H9 (cell line): ENCODE results near the gene PDXDC1. TPM values are rescaled to one million over a fixed set of nuclear protein-coding genes. Genes with fewer than 3 reads are reported as not detected.
"Not testable (repeated sequence)": the region's sequence is repeated elsewhere in the genome, so short reads cannot be mapped to it uniquely, and the experiment has no call there.

Experiments used
- DNase-seq: peaks from one replicate; pipeline ENCODE4 v3.0.0-alpha.2; 2017
- H2AFZ ChIP-seq: one replicate; pipeline ENCODE4 v1.6.1; 2013; ENCODE audit warnings: mild to moderate bottlenecking, low read length, control low read depth, moderate library complexity
- H2AK5ac ChIP-seq: 2 replicates; pipeline ENCODE4 v1.6.1; 2013; ENCODE audit warnings: low read length, control low read depth, mixed read lengths; ENCODE audit not compliant: insufficient read length
- H2BK120ac ChIP-seq: one replicate; pipeline ENCODE4 v1.6.1; 2013; ENCODE audit warnings: low read depth, mild to moderate bottlenecking, low read length, control low read depth, inconsistent platforms; ENCODE audit not compliant: poor library complexity, severe bottlenecking
- H2BK12ac ChIP-seq: 2 replicates; pipeline ENCODE4 v1.6.1; 2013; ENCODE audit warnings: low read length, control low read depth, mixed read lengths, low read depth; ENCODE audit not compliant: insufficient read length
- H2BK15ac ChIP-seq: 2 replicates; pipeline ENCODE4 v1.6.1; 2013; ENCODE audit warnings: low read depth, low read length, control low read depth
- H2BK20ac ChIP-seq: one replicate; pipeline ENCODE4 v1.6.1; 2013; ENCODE audit warnings: low read depth, mild to moderate bottlenecking, low read length, control low read depth, inconsistent platforms; ENCODE audit not compliant: poor library complexity, severe bottlenecking
- H2BK5ac ChIP-seq: 2 replicates; pipeline ENCODE4 v1.6.1; 2013; ENCODE audit warnings: low read length, control low read depth, mixed read lengths; ENCODE audit not compliant: insufficient read length
- H3K14ac ChIP-seq: 2 replicates; pipeline ENCODE4 v1.6.1; 2013; ENCODE audit warnings: low read length, control low read depth; ENCODE audit not compliant: insufficient read depth
- H3K18ac ChIP-seq: 2 replicates; pipeline ENCODE4 v1.6.1; 2013; ENCODE audit warnings: low read depth, mild to moderate bottlenecking, mixed read lengths, low read length, control low read depth; ENCODE audit not compliant: insufficient read length
- H3K23ac ChIP-seq: 2 replicates; pipeline ENCODE4 v1.6.1; 2013; ENCODE audit warnings: low read length, control low read depth, mixed read lengths, low read depth; ENCODE audit not compliant: insufficient read length
- H3K23me2 ChIP-seq: 2 replicates; pipeline ENCODE4 v1.6.1; 2013; ENCODE audit warnings: low read depth, mild to moderate bottlenecking, mixed read lengths, low read length, control low read depth; ENCODE audit not compliant: insufficient read length, poor library complexity, severe bottlenecking
- H3K27ac ChIP-seq: 2 replicates; pipeline ENCODE4 v1.5.1; 2013; ENCODE audit warnings: low read length, control low read depth, mixed read lengths, low read depth; ENCODE audit not compliant: insufficient read length
- H3K27me3 ChIP-seq: 2 replicates; pipeline ENCODE4 v1.6.1; 2013; ENCODE audit warnings: low read length, control low read depth, inconsistent platforms; ENCODE audit not compliant: insufficient read depth
- H3K4ac ChIP-seq: 2 replicates; pipeline ENCODE4 v1.6.1; 2013; ENCODE audit warnings: low read depth, mild to moderate bottlenecking, control low read depth, inconsistent platforms, low read length, moderate library complexity
- H3K4me1 ChIP-seq: 2 replicates; pipeline ENCODE4 v1.6.1; 2013; ENCODE audit warnings: low read length, control low read depth, inconsistent platforms; ENCODE audit not compliant: insufficient read depth
- H3K4me2 ChIP-seq: 2 replicates; pipeline ENCODE4 v1.6.1; 2013; ENCODE audit warnings: low read length, control low read depth, mixed read lengths; ENCODE audit not compliant: insufficient read length, insufficient read depth
- H3K56ac ChIP-seq: 2 replicates; pipeline ENCODE4 v1.6.1; 2013; ENCODE audit warnings: low read depth, mild to moderate bottlenecking, mixed read lengths, low read length, control low read depth; ENCODE audit not compliant: insufficient read length
- H3K79me1 ChIP-seq: 2 replicates; pipeline ENCODE4 v1.6.1; 2013; ENCODE audit warnings: low read depth, mild to moderate bottlenecking, moderate library complexity, low read length, control low read depth, inconsistent platforms; ENCODE audit not compliant: insufficient read depth, poor library complexity, severe bottlenecking
- H3K79me2 ChIP-seq: 2 replicates; pipeline ENCODE4 v1.6.1; 2013; ENCODE audit warnings: low read length, control low read depth, inconsistent platforms; ENCODE audit not compliant: insufficient read depth
- H3K9ac ChIP-seq: 2 replicates; pipeline ENCODE4 v1.6.1; 2013; ENCODE audit warnings: low read length, control low read depth, mixed read lengths; ENCODE audit not compliant: insufficient read length; ENCODE audit errors: extremely low read depth
- H3K9me3 ChIP-seq: one replicate; pipeline ENCODE4 v1.6.1; 2013; ENCODE audit warnings: low read depth, low read length, inconsistent platforms; ENCODE audit not compliant: control insufficient read depth
- H3T11ph ChIP-seq: one replicate; pipeline ENCODE4 v1.6.1; 2013; ENCODE audit warnings: mild to moderate bottlenecking, low read length, control low read depth, inconsistent platforms
- H4K20me1 ChIP-seq: one replicate; pipeline ENCODE4 v1.6.1; 2013; ENCODE audit not compliant: control insufficient read depth, insufficient read length, insufficient read depth
- H4K5ac ChIP-seq: 2 replicates; pipeline ENCODE4 v1.6.1; 2013; ENCODE audit warnings: low read depth, mild to moderate bottlenecking, mixed read lengths, low read length, control low read depth; ENCODE audit not compliant: insufficient read length
- H4K8ac ChIP-seq: replicated peaks from 2 replicates; pipeline ENCODE4 v1.6.1; 2013; ENCODE audit warnings: low read length, control low read depth, mixed read lengths, low read depth; ENCODE audit not compliant: insufficient read length
- H4K91ac ChIP-seq: 2 replicates; pipeline ENCODE4 v1.6.1; 2013; ENCODE audit warnings: low read depth, mild to moderate bottlenecking, moderate library complexity, mixed read lengths, low read length, control low read depth; ENCODE audit not compliant: insufficient read length
- H3K27ac Mint-ChIP-seq, 3 experiments: 2 replicates in 2 of 3; 3 replicates in 1 of 3; pipeline ENCODE4 v1.8.0; 2020 to 2021; ENCODE audit warnings: mixed read lengths in 3 of 3, mild to moderate bottlenecking in 1 of 3, moderate library complexity in 1 of 3
- H3K27me3 Mint-ChIP-seq: 2 replicates; pipeline ENCODE4 v1.8.0; 2021; ENCODE audit warnings: low read depth, mild to moderate bottlenecking, moderate library complexity, mixed read lengths
- H3K36me3 Mint-ChIP-seq, 3 experiments: 2 replicates in 2 of 3; 3 replicates in 1 of 3; pipeline ENCODE4 v1.8.0; 2020 to 2021; ENCODE audit warnings: low read depth in 3 of 3, mixed read lengths in 3 of 3; ENCODE audit not compliant: insufficient read depth in 1 of 3
- H3K4me1 Mint-ChIP-seq, 2 experiments: 2 replicates each; pipeline ENCODE4 v1.8.0; 2020; ENCODE audit warnings: mixed read lengths in 2 of 2
- H3K4me3 Mint-ChIP-seq, 2 experiments: 2 replicates in 1 of 2; 3 replicates in 1 of 2; pipeline ENCODE4 v1.8.0; 2020 to 2021; ENCODE audit warnings: mild to moderate bottlenecking in 2 of 2, mixed read lengths in 2 of 2, moderate library complexity in 1 of 2
- H3K9me3 Mint-ChIP-seq, 2 experiments: 2 replicates in 1 of 2; 3 replicates in 1 of 2; pipeline ENCODE4 v1.8.0; 2020; ENCODE audit warnings: mild to moderate bottlenecking in 2 of 2, mixed read lengths in 2 of 2, moderate library complexity in 1 of 2
- CTCF ChIP-seq: fragments of 200-600 bp; sonication (generic); conservative IDR thresholded peaks from 3 replicates; pipeline ENCODE4 v1.8.0; 2021; ENCODE audit warnings: antibody characterized with exemption, mild to moderate bottlenecking
- WGBS: extraction: QIAGEN DNeasy Blood & Tissue Kit; methylation state at CpG from one replicate; pipeline ENCODE4 v1.1.7; 2013; ENCODE audit warnings: missing lambda C conversion rate, low lambda C conversion rate, mixed read lengths; ENCODE audit not compliant: insufficient read length; ENCODE audit errors: extremely low coverage; 5-methylcytosine and 5-hydroxymethylcytosine counted together
- total RNA-seq: library from RNA; stranded (reverse); gene quantifications from 2 replicates; pipeline ENCODE4 v1.2.1, GENCODE V29; 2021

The PDXDC1 gene
- total RNA-seq, 1 experiment from 2014 or later = 112 TPM

GRCh38 chr16:15059324-15059723 lies 84.5 kb downstream of the PDXDC1 start:
- H2BK5ac ChIP-seq = no peak overlapping the region
- Mint-ChIP-seq H3K27me3 (no peaks in the 10 kb centered on the region), H3K27ac (0 out of 7 replicates have a peak overlapping the region, but pooled peaks of 1 of the 3 experiments have one; percentile 44), H3K4me3 (no peak overlapping the region), H3K9me3 (no peaks in the 10 kb centered on the region), H3K36me3 (peaks cover 22 to 61% (median 55%) of the 10 kb centered on the region in 3 experiments; a peak in 6 of 7 replicates), H3K4me1 (peaks cover 8% of the 10 kb centered on the region in 2 experiments)
- no peak overlapping the region for H2BK15ac ChIP-seq
- H2AFZ ChIP-seq = no peak overlapping the region
- H3K27me3 ChIP-seq = no peaks in the 10 kb centered on the region
- no peak for DNase-seq
- no peaks in the 10 kb centered on the region for H3K79me2 ChIP-seq
- H4K91ac ChIP-seq = no peak overlapping the region
- H4K5ac ChIP-seq = no peak overlapping the region
- H2AK5ac ChIP-seq = no peak overlapping the region
- no peak overlapping the region for H3K56ac ChIP-seq
- no peak overlapping the region for H2BK120ac ChIP-seq
- no peak for TF ChIP-seq CTCF
- H3K9ac ChIP-seq = no peak overlapping the region
- no peak overlapping the region for H3K27ac ChIP-seq
- WGBS = no CpG with 5 or more reads among the region's 3 CpGs
- no peaks in the 10 kb centered on the region for H3K79me1 ChIP-seq
- H3K4me2 ChIP-seq = no peak overlapping the region
- H3K18ac ChIP-seq = no peak overlapping the region
- no peak overlapping the region for H2BK12ac ChIP-seq
- peaks cover 3% of the 10 kb centered on the region for H3K23me2 ChIP-seq
- H3T11ph ChIP-seq = no peak overlapping the region
- no peak overlapping the region for H3K4ac ChIP-seq
- H4K8ac ChIP-seq = no peak overlapping the region
- H3K9me3 ChIP-seq = no peaks in the 10 kb centered on the region
- no peak overlapping the region for H3K23ac ChIP-seq
- no peak overlapping the region for H3K14ac ChIP-seq
- no peak overlapping the region for H2BK20ac ChIP-seq
- H3K4me1 ChIP-seq = no peaks in the 10 kb centered on the region
- H4K20me1 ChIP-seq = no peaks in the 10 kb centered on the region

- not testable (repeated sequence) for H3K9me3 Mint-ChIP-seq, H3K27ac ChIP-seq, H3K27ac Mint-ChIP-seq, H2BK15ac ChIP-seq, H3K9ac ChIP-seq, H3K23ac ChIP-seq, H3K4ac ChIP-seq, H2BK5ac ChIP-seq, H3T11ph ChIP-seq, H3K9me3 ChIP-seq, H2AFZ ChIP-seq, H3K4me1 Mint-ChIP-seq, H2BK12ac ChIP-seq, H2BK120ac ChIP-seq, DNase-seq, H2AK5ac ChIP-seq, H4K20me1 ChIP-seq, H3K23me2 ChIP-seq, H2BK20ac ChIP-seq, H3K27me3 ChIP-seq, H3K14ac ChIP-seq, H3K79me1 ChIP-seq, H3K4me2 ChIP-seq, H4K91ac ChIP-seq, H3K27me3 Mint-ChIP-seq, H3K4me3 Mint-ChIP-seq, H3K18ac ChIP-seq, H3K4me1 ChIP-seq, H3K56ac ChIP-seq, H3K79me2 ChIP-seq, H4K5ac ChIP-seq, H4K8ac ChIP-seq
- no CpG with 5 or more reads among the region's 8 CpGs for WGBS
- H3K36me3 Mint-ChIP-seq = peaks cover 33 to 86% (median 79%) of the 10 kb centered on the region in 3 experiments; a peak in 6 of 7 replicates
Measured at GRCh38 chr16:15062085-15062810, 87.4 kb downstream of the PDXDC1 start.
